PC-3 (cell line): Measurements from ENCODE around the gene IGFL1.

ENCODE experiments used
- CTCF ChIP-seq: fragments of 300-600 bp; sonication (generic); conservative IDR thresholded peaks from 2 replicates; pipeline ENCODE4 v1.5.1; 2017; ENCODE audit warnings: antibody characterized with exemption, low read depth, mild to moderate bottlenecking, low read length
- EZH2 ChIP-seq: fragments of 300-600 bp; sonication (generic); IDR thresholded peaks from one replicate; pipeline ENCODE4 v1.6.1; 2017; ENCODE audit warnings: antibody characterized with exemption, mild to moderate bottlenecking, low read length; ENCODE audit not compliant: unreplicated experiment
- EZH2phosphoT487 ChIP-seq: fragments of 300-600 bp; sonication (generic); IDR thresholded peaks from 2 replicates; pipeline ENCODE4 v1.6.1; 2018; ENCODE audit warnings: mild to moderate bottlenecking, antibody characterized with exemption, low read length, borderline replicate concordance

- TF ChIP-seq CTCF (no peak), EZH2phosphoT487 (no peak), EZH2 (no peak)
Observed at GRCh38 chr19:46198756-46199155, 30.8 kb upstream of the IGFL1 start.
